ENCODE data around the gene FXYD4.

GRCh38 chr10:43415544-43415943, 44.1 kb downstream of the FXYD4 start:
- TF ChIP-seq ELF1 (IDR thresholded peaks at IDR 0.05) (no peak), CTCF (IDR thresholded peaks at IDR 0.05) (no peak), POLR2AphosphoS5 (IDR thresholded peaks at IDR 0.05; ENCODE audit: low read depth, low read length) (no peak), EP300 (IDR thresholded peaks at IDR 0.05; ENCODE audit: borderline replicate concordance in 1 of 2, low read depth in 1 of 2, low read length in 1 of 2) (no peak), TAF1 (IDR thresholded peaks at IDR 0.05; ENCODE audit: borderline replicate concordance, low read depth, low read length) (no peak)
